Measurements from ENCODE around the gene HMX3. TPM values are rescaled to one million over a fixed set of nuclear protein-coding genes. Genes with fewer than 3 reads are reported as not detected.
"Not testable (repeated sequence)": the region's sequence is repeated elsewhere in the genome, so short reads cannot be mapped to it uniquely, and the experiment has no call there.

Gene HMX3
- total RNA-seq, 1 donor from 2014 or later, result not detected

DNA sequence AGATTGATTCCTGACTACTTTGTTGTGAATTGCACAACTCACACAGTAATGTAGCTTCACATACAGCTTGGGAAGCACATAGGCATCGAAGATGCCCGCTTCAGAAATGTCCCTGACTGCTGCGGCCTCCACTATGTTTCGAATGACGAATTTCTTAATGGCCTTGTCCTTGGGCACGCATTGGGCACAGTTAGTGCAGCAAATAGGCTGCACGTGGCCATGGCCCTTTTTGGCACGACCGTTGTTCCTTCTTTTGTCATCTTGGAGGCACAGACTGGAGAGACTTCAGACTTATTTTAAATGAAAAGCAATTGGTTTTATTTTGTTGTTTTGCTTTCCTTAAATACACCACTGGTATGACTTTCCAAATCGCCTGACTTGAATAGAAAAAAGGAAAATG, 35.8 kb downstream of the HMX3 start:
- not testable (repeated sequence) for DNase-seq (ENCODE audit: low read depth in 2 of 2)

DNA sequence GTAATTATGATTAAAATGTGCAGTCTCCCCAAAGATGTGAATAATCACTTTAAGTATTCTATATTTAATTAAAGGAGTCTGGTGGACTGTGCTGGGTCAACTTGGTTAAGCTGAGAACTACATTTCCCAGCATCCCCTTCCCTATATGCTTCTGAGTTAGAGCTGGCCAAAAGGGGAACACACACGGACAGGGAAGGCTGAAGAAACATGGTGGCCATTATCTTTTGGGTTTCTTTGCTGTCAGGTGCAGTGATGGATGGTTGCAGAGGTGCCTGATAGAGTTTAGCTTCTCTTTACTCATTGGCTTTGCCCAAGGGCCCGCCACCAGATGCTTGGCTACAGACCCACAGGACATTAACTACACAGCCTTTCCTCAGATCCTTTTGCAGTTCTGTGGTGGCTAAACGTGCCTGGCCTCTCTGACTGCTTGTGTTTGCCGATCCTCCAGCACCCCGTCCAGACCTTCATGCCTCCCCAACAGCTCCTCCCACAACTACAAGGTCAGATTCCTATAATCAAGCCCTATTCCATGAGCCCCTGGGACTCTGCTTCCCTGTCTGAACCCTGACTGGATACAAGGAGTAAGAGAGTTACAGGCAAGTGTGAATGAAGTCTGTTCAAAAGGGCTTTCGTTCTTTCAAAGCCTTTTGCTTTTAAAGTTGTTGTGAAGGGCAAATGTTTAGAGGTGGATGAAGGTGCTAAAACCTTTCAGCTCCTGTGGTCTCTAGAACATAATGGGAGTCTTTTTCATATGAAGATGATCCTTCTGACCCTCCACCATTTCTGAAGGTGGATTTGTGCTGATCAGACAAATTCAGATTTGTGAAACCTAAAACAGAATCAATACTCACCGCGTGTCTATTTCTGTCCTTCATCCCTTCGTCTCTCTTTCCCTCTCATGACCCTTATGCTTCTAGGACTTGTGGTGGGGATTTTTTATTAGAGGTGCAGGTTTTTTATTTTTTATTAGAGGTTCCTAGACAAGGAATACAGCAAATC, 39.9 kb downstream of the HMX3 start:
- DNase-seq (ENCODE audit: low read depth in 2 of 2), result no peak

DNA sequence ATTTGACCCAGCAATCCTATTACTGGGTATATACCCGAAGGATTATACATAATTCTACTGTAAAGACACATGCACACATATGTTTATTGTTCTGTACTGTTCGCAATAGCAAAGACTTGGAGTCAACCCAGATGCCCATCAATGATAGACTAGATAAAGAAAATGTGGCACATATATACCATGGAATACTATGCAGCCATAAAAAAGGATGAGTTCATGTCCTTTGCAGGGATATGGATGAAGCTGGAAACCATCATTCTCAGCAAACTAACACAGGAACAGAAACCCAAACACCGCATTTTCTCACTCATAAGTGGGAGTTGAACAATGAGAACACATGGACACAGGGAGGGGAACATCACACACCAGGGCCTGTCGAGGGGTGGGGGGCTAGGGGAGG, 42.6 kb downstream of the HMX3 start:
- DNase-seq (ENCODE audit: low read depth in 2 of 2), result not testable (repeated sequence)

DNA sequence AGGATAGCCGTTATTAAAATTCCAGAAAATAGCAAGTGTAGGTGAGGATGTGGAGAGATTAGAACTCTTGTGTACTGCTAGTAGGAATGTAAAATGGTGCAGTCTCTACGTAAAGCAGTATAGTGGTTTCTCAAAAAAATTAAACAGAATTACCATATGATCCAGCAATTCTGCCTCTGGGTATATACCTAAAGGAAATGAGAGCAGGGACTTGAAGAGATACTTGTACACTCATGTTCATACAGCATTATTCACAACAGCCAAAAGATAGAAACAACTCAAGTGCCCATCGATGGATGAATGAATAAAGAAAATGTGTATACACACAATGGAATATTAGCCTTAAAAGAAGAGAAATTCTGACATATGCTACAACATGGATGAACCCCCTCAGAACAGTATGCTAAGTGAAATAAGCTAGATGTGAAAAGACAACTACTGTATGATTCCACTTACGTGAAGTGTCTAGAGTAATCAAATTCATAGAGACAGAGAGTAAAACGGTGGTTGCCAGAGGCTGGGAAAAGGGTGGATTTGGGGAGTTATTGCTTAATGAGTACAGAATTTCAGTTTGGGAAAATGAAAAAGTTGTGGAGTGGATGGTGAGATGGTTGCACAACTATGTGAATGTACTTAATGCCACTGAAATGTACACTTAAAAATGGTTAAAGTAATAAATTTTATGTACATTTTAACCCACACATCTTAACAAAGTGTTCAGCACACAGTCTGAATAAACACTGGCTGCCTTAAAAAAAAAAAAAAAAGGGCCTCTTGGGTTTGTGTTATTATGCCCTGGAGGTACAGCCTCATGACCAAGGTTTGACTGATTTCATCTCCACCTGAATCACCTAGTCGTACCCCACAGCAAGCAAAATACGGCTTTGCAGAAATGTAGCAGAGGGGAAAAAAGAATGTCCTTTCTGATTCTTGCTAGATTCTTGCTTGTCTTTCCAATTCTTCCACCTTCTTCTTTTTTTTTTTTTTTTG, 44.6 kb downstream of the HMX3 start:
- no peak for DNase-seq (ENCODE audit: low read depth in 2 of 2)

DNA sequence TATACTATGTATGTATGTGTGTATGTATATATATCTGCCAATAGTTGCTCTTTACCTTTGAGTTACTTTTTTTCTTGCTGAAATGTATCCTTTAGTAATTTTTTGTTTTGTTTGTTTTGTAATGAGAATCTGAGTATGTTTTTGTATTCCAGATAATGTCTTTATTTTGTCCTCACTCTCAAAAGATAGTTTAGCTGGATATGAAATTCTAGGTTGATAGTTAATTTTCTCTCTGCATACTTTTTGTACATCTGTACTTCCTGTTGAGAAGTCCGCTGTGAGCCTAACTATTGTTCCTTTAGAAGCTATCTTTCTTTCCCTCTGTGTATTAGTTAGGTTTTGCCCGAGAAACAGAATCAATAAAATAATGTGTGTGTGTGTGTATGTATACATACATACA, 48.0 kb downstream of the HMX3 start:
- DNase-seq (ENCODE audit: low read depth in 2 of 2), result no peak

DNA sequence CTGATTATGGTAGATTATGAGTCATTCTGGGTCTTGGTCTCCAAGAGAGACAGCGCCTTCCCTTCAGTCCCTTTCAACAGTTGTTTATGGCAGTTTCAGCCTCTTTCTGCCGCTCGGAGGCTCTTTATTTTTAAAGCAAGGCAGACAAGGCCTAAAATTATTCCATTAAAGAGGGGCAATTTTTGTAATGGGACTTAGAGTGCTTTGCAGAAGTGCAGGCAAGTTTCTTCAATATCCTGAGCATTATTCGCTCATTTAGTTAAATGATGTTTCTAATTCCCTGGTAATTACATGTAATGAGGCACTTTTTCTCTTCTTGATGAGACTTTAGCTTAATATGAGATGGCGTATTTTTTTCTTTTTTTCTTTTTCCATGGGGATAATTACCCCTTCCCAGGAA, 52.0 kb downstream of the HMX3 start:
- no peak for DNase-seq (ENCODE audit: low read depth in 2 of 2)

Other genes starting within 250 kb of the HMX3 start
- not detected in 2 replicates for gene FAM24A, start 225.4 kb upstream of the HMX3 start, total RNA-seq
- 9.6 and 10.1 TPM in 2 replicates for gene C10orf88, start 181.7 kb upstream of the HMX3 start, total RNA-seq
- gene PSTK, start 155.6 kb upstream of the HMX3 start, total RNA-seq, result 2.2 and 2.8 TPM in 2 replicates
- 2.3 and 3.4 TPM in 2 replicates for gene IKZF5, start 127.2 kb upstream of the HMX3 start, total RNA-seq
- gene ACADSB, start 127.0 kb upstream of the HMX3 start, total RNA-seq, result 4.5 and 4.6 TPM in 2 replicates
- not detected in 2 replicates for gene HMX2, start 12.2 kb downstream of the HMX3 start, total RNA-seq
- gene BUB3, start 18.4 kb downstream of the HMX3 start, total RNA-seq, result 148 and 222 TPM in 2 replicates